GM12878 (cell line): ENCODE measurements around the gene PCDHGB6.

Experiments used
- CBX5 ChIP-seq: sonication (generic); IDR thresholded peaks from 2 replicates; pipeline ENCODE4 v1.6.1; 2016; ENCODE audit warnings: low read depth, moderate library complexity, mild to moderate bottlenecking, inconsistent platforms
- CEBPB ChIP-seq, 2 experiments: fragments of 150-350 bp in 1 of 2; IDR thresholded peaks; 2 replicates each; pipeline ENCODE4 v1.6.1; 2012 to 2014; ENCODE audit warnings: low read depth in 2 of 2, low read length in 2 of 2, borderline replicate concordance in 1 of 2, inconsistent platforms in 1 of 2
- CTCF ChIP-seq, 3 experiments: IDR thresholded peaks in 2 of 3; conservative IDR thresholded peaks in 1 of 3; 2 replicates each; pipeline ENCODE4 v1.5.1; 2011; ENCODE audit warnings: low read depth in 3 of 3, low read length in 3 of 3, mild to moderate bottlenecking in 3 of 3, control low read depth in 2 of 3, moderate library complexity in 2 of 3, inconsistent platforms in 1 of 3, mixed read lengths in 1 of 3; ENCODE audit not compliant: control insufficient read depth in 2 of 3, insufficient read depth in 1 of 3; ENCODE audit errors: extremely low read depth in 1 of 3
- ETV6 ChIP-seq, 2 experiments: fragments of 450-650 bp in 1 of 2; IDR thresholded peaks in 1 of 2; conservative IDR thresholded peaks in 1 of 2; 2 replicates each; pipeline ENCODE4 v1.6.1; 2014; ENCODE audit warnings: antibody characterized with exemption in 1 of 2, borderline replicate concordance in 1 of 2, low read depth in 1 of 2, mild to moderate bottlenecking in 1 of 2, moderate library complexity in 1 of 2
- EZH2 ChIP-seq: IDR thresholded peaks from 2 replicates; pipeline ENCODE4 v1.6.1; 2012; ENCODE audit warnings: low read depth, mild to moderate bottlenecking, control low read depth, inconsistent platforms, low read length, borderline replicate concordance; ENCODE audit not compliant: control insufficient read depth
- KDM1A ChIP-seq: fragments of 200-600 bp; sonication (generic); IDR thresholded peaks from 2 replicates; pipeline ENCODE4 v1.6.1; 2016; ENCODE audit warnings: borderline replicate concordance
- MAX ChIP-seq: IDR thresholded peaks from 2 replicates; pipeline ENCODE4 v1.6.1; 2012; ENCODE audit warnings: low read depth, low read length, improper control_type of control experiment
- POLR2A ChIP-seq: IDR thresholded peaks from 2 replicates; pipeline ENCODE4 v1.6.1; 2011; ENCODE audit warnings: low read depth, mild to moderate bottlenecking, low read length
- POLR2AphosphoS5 ChIP-seq: IDR thresholded peaks from 2 replicates; pipeline ENCODE4 v1.6.1; 2011; ENCODE audit warnings: mild to moderate bottlenecking, low read length, inconsistent platforms
- RELA ChIP-seq: fragments of 450-650 bp; IDR thresholded peaks from 2 replicates; pipeline ENCODE4 v1.8.0; 2014; ENCODE audit warnings: borderline replicate concordance; ENCODE audit not compliant: partially characterized antibody
- SREBF1 ChIP-seq: IDR thresholded peaks from 2 replicates; pipeline ENCODE4 v1.6.1; 2012; ENCODE audit warnings: mild to moderate bottlenecking, low read length
- STAT3 ChIP-seq: IDR thresholded peaks from 2 replicates; pipeline ENCODE4 v1.6.1; 2011; ENCODE audit warnings: low read depth, low read length, improper control_type of control experiment
- TAF1 ChIP-seq: IDR thresholded peaks from 2 replicates; pipeline ENCODE4 v1.6.1; 2011; ENCODE audit warnings: mild to moderate bottlenecking, low read depth, low read length, borderline replicate concordance

GRCh38 chr5:141362719-141363118 lies 45.1 kb upstream of the PCDHGB6 start:
- TF ChIP-seq ETV6 (conservative IDR thresholded peaks at IDR 0.05 in 1 of 2, IDR thresholded peaks at IDR 0.05 in 1 of 2; ENCODE audit: borderline replicate concordance in 1 of 2, low read depth in 1 of 2) (no peak), TAF1 (no peak), CBX5 (no peak), CEBPB (IDR thresholded peaks at IDR 0.05; ENCODE audit: borderline replicate concordance in 1 of 2, low read depth in 2 of 2, low read length in 2 of 2) (no peak), CTCF (IDR thresholded peaks at IDR 0.05 in 2 of 3, conservative IDR thresholded peaks at IDR 0.05 in 1 of 3; ENCODE audit: control insufficient read depth in 2 of 3, extremely low read depth in 1 of 3, insufficient read depth in 1 of 3, low read depth in 3 of 3, low read length in 3 of 3) (no peak), EZH2 (no peak), RELA (no peak), POLR2AphosphoS5 (no peak), MAX (no peak), SREBF1 (no peak), STAT3 (no peak), KDM1A (no peak), POLR2A (no peak)
